ENCODE measurements around the gene CBX1.

- TF ChIP-seq CTCF (conservative IDR thresholded peaks at IDR 0.05; ENCODE audit: low read length), result no peak
- TF ChIP-seq EZH2phosphoT487 (IDR thresholded peaks at IDR 0.05; ENCODE audit: borderline replicate concordance), result no peak
Measured at GRCh38 chr17:48123776-48124388, 22.6 kb upstream of the CBX1 start.
